IMR-90 (cell line): ENCODE data around the gene DCDC1. TPM values are rescaled to one million over a fixed set of nuclear protein-coding genes. Genes with fewer than 3 reads are reported as not detected.
A peak's percentile ranks its signal among the peaks of the same experiment; 100 is the strongest.

Experiments
- ATAC-seq: fragments of 200-7000 bp; cut with Tn5 transposase; 2 replicates; pipeline ENCODE4 v1.9.1; 2020; ENCODE audit warnings: low read depth, mild to moderate bottlenecking, moderate library complexity
- BruUV-seq: library from RNA; stranded (reverse); fragments of 400-500 nt; replicated peaks from 2 replicates; lab custom pipeline; 2021; lab: Mats Ljungman, UMichigan
- CTCF ChIA-PET: fragments of 300-600 bp; formaldehyde crosslinking; extraction: SDS; loops from one replicate; lab custom pipeline; 2021; ENCODE audit warnings: antibody characterized with exemption; lab: Yijun Ruan, JAX
- POLR2A ChIA-PET: fragments of 300-600 bp; sonication (Branson Sonifier 250); formaldehyde crosslinking; loops from one replicate; lab custom pipeline; 2022; ENCODE audit warnings: antibody characterized with exemption; ENCODE audit not compliant: unreplicated experiment; lab: Charles Lee
- DNase-seq: peaks from one replicate; pipeline ENCODE4 v3.0.0; 2013
- H2AFZ ChIP-seq: replicated peaks from 2 replicates; pipeline ENCODE3; 2013; ENCODE audit warnings: low read length, mild to moderate bottlenecking; ENCODE audit not compliant: poor library complexity
- H2AK5ac ChIP-seq: 2 replicates; pipeline ENCODE4 v1.6.1; 2013; ENCODE audit warnings: low read depth, low read length, inconsistent platforms
- H2AK9ac ChIP-seq: replicated peaks from 2 replicates; pipeline ENCODE3; 2013; ENCODE audit warnings: mild to moderate bottlenecking, low read depth, low read length, moderate library complexity; ENCODE audit not compliant: poor library complexity
- H2BK120ac ChIP-seq: 2 replicates; pipeline ENCODE4 v1.6.1; 2013; ENCODE audit warnings: low read depth, low read length, inconsistent platforms
- H2BK15ac ChIP-seq: 3 replicates; pipeline ENCODE4 v1.6.1; 2013; ENCODE audit warnings: low read depth, low read length, inconsistent platforms
- H2BK20ac ChIP-seq: 2 replicates; pipeline ENCODE4 v1.6.1; 2013; ENCODE audit warnings: low read depth, mild to moderate bottlenecking, inconsistent platforms, low read length, moderate library complexity
- H2BK5ac ChIP-seq: 2 replicates; pipeline ENCODE4 v1.6.1; 2013; ENCODE audit warnings: mild to moderate bottlenecking, low read depth, low read length, inconsistent platforms; ENCODE audit not compliant: poor library complexity, severe bottlenecking
- H3K14ac ChIP-seq: replicated peaks from 2 replicates; pipeline ENCODE4 v1.6.1; 2013; ENCODE audit warnings: low read depth, low read length, inconsistent platforms
- H3K18ac ChIP-seq: 2 replicates; pipeline ENCODE4 v1.6.1; 2013; ENCODE audit warnings: low read depth, low read length, control low read depth
- H3K23ac ChIP-seq: 2 replicates; pipeline ENCODE4 v1.6.1; 2013; ENCODE audit warnings: low read depth, low read length, inconsistent platforms
- H3K27ac ChIP-seq: 2 replicates; pipeline ENCODE4 v1.5.1; 2013; ENCODE audit warnings: mild to moderate bottlenecking, control low read depth, low read length; ENCODE audit not compliant: insufficient read depth
- H3K27me3 ChIP-seq: 2 replicates; pipeline ENCODE4 v1.6.1; 2013; ENCODE audit warnings: low read length; ENCODE audit not compliant: control insufficient read depth, insufficient read depth
- H3K36me3 ChIP-seq: 2 replicates; pipeline ENCODE4 v1.6.1; 2013; ENCODE audit warnings: low read length, mixed read lengths; ENCODE audit not compliant: control insufficient read depth, insufficient read depth
- H3K4ac ChIP-seq: 2 replicates; pipeline ENCODE4 v1.6.1; 2013; ENCODE audit warnings: low read depth, low read length, inconsistent platforms
- H3K4me1 ChIP-seq: 2 replicates; pipeline ENCODE4 v1.6.1; 2013; ENCODE audit warnings: low read length, mixed read lengths; ENCODE audit not compliant: control insufficient read depth, insufficient read depth
- H3K4me2 ChIP-seq: 2 replicates; pipeline ENCODE4 v1.6.1; 2013; ENCODE audit warnings: low read depth, mild to moderate bottlenecking, control low read depth, low read length, moderate library complexity
- H3K4me3 ChIP-seq: 2 replicates; pipeline ENCODE4 v1.5.1; 2013; ENCODE audit warnings: low read depth, mild to moderate bottlenecking, control low read depth, low read length, moderate library complexity; ENCODE audit not compliant: insufficient read depth
- H3K56ac ChIP-seq: 2 replicates; pipeline ENCODE4 v1.6.1; 2013; ENCODE audit warnings: low read length, inconsistent platforms; ENCODE audit not compliant: insufficient read depth; ENCODE audit errors: extremely low read depth
- H3K79me1 ChIP-seq, 2 experiments: 2 replicates each; pipeline ENCODE4 v1.6.1; 2013; ENCODE audit warnings: low read length in 2 of 2, inconsistent platforms in 1 of 2, low read depth in 1 of 2
- H3K9ac ChIP-seq: 2 replicates; pipeline ENCODE4 v1.6.1; 2013; ENCODE audit warnings: low read depth, low read length, control low read depth
- H3K9me1 ChIP-seq: 2 replicates; pipeline ENCODE4 v1.6.1; 2013; ENCODE audit warnings: low read length, inconsistent platforms; ENCODE audit not compliant: insufficient read depth
- H3K9me3 ChIP-seq: 2 replicates; pipeline ENCODE4 v1.6.1; 2013; ENCODE audit warnings: low read length; ENCODE audit not compliant: control insufficient read depth, insufficient read depth
- H4K20me1 ChIP-seq: 2 replicates; pipeline ENCODE4 v1.6.1; 2013; ENCODE audit warnings: low read length, inconsistent platforms; ENCODE audit not compliant: insufficient read depth
- H4K5ac ChIP-seq: 2 replicates; pipeline ENCODE4 v1.6.1; 2013; ENCODE audit warnings: mild to moderate bottlenecking, low read depth, low read length, control low read depth
- H4K8ac ChIP-seq, 2 experiments: 2 replicates each; pipeline ENCODE4 v1.6.1; 2013; ENCODE audit warnings: low read depth in 2 of 2, low read length in 2 of 2, control low read depth in 1 of 2, inconsistent platforms in 1 of 2
- H4K91ac ChIP-seq: 2 replicates; pipeline ENCODE4 v1.6.1; 2013; ENCODE audit warnings: low read depth, low read length, inconsistent platforms; ENCODE audit not compliant: insufficient read depth
- CEBPB ChIP-seq: IDR thresholded peaks from 2 replicates; pipeline ENCODE4 v1.6.1; 2012; ENCODE audit warnings: low read depth, low read length, improper control_type of control experiment
- FOS ChIP-seq: fragments of 150-350 bp; IDR thresholded peaks from 2 replicates; pipeline ENCODE4 v1.6.1; 2016; ENCODE audit warnings: low read depth, low read length
- MAZ ChIP-seq: IDR thresholded peaks from 2 replicates; pipeline ENCODE4 v1.6.1; 2012; ENCODE audit warnings: low read depth, mild to moderate bottlenecking, low read length, improper control_type of control experiment, moderate library complexity, borderline replicate concordance
- MXI1 ChIP-seq: IDR thresholded peaks from 2 replicates; pipeline ENCODE4 v1.6.1; 2012; ENCODE audit warnings: low read depth, mild to moderate bottlenecking, low read length, moderate library complexity, borderline replicate concordance
- RAD21 ChIP-seq: IDR thresholded peaks from 2 replicates; pipeline ENCODE4 v1.6.1; 2012; ENCODE audit warnings: low read length, improper control_type of control experiment
- RFX5 ChIP-seq: IDR thresholded peaks from 2 replicates; pipeline ENCODE4 v1.8.0; 2012; ENCODE audit warnings: low read depth, mild to moderate bottlenecking, low read length, moderate library complexity
- SMC3 ChIP-seq: fragments of 150-350 bp; IDR thresholded peaks from 2 replicates; pipeline ENCODE4 v1.6.1; 2016; ENCODE audit warnings: low read depth, mild to moderate bottlenecking, antibody characterized with exemption, low read length, moderate library complexity
- WGBS, 2 experiments: methylation state at CpG; one replicate each; pipeline versions ENCODE4 v1.1.5 to v1.1.7; 2013; ENCODE audit warnings: missing lambda C conversion rate in 2 of 2; ENCODE audit not compliant: insufficient read length in 1 of 2; ENCODE audit errors: extremely low coverage in 2 of 2; 5-methylcytosine and 5-hydroxymethylcytosine counted together
- dilution Hi-C: fragments of 300-500 bp; cut with HindIII; formaldehyde crosslinking; loops from one replicate; pipeline ENCODE4 v1.14.3; 2018; ENCODE audit warnings: low sequenced_read_pairs; ENCODE audit not compliant: unreplicated experiment
- in situ Hi-C: fragments of 300-500 bp; cut with MboI; formaldehyde crosslinking; loops from 3 replicates; pipeline ENCODE4 v1.14.3; 2019; ENCODE audit warnings: low sequenced_read_pairs, inconsistent platforms, mixed read lengths
- intact Hi-C: fragments of 100-400 bp; cut with micrococcal nuclease; formaldehyde crosslinking; loops from 2 replicates; pipeline ENCODE4 v1.10.0; 2022
- polyA plus RNA-seq, 3 experiments: library from polyadenylated mRNA; depleted of rRNA; stranded (reverse); fragments of >200 nt; gene quantifications; 2 replicates each; pipeline ENCODE4 v1.2.3, GENCODE V29; 2012; ENCODE audit warnings: low replicate concordance in 1 of 3
- total RNA-seq: library from RNA; depleted of rRNA; stranded (reverse); fragments of >200 nt; gene quantifications from 2 replicates; pipeline ENCODE4 v1.2.3, GENCODE V29; 2012
- TF ChIP-seq, protein P1 (sequence below): conservative IDR thresholded peaks from 2 replicates; pipeline ENCODE4 v1.5.1; 2012; ENCODE audit warnings: mild to moderate bottlenecking, low read depth, low read length, improper control_type of control experiment
- TF ChIP-seq, protein P2 (sequence below): fragments of 150-350 bp; IDR thresholded peaks from 2 replicates; pipeline ENCODE4 v1.6.1; 2016; ENCODE audit warnings: low read depth, mild to moderate bottlenecking, low read length, moderate library complexity, borderline replicate concordance

The DCDC1 gene
- total and polyA plus RNA-seq, 2 of the 4 experiments (the other 2 are of a cell fraction): not detected

DNA sequence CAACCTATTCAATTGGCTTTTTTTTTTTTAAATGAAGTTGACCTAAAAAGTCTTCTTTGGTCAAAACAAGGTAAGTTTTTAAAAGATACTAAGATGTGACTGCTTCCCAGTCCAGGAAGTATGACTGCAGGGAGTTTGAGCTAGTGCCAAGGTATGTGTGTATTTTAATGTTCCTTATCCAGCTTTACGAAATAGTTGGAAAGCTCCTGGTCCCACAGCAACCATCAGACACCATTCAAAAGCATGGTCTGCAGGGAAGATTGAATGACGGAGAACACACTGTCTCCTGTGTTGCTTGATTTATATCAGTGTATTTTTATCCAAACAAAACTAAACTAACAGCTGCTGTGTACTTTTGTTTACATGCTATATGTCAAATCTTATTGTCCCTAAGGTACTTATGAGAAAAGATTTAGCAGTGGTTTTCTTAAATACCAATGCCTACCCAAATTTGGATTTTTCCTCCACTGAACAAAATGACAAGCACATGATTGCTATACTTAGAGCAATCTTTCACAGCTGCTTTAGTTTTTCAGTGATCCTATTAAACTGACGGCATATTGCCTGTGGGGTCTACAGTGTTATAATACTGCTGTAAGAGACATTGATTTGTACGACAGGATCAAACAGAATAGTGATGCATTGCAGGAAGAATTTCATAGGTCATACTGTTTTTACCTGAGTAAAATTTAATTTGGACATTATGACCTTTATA is 122.9 kb downstream of the DCDC1 start:
- Histone ChIP-seq H2BK15ac (no peak overlapping the region), H2BK5ac (no peak overlapping the region), H2AK5ac (no peak overlapping the region), H3K9ac (no peak overlapping the region), H3K4me2 (no peak overlapping the region), H3K23ac (no peak overlapping the region), H3K36me3 (no peaks in the 10 kb centered on the region), H3K14ac (no peak overlapping the region), H3K27me3 (no peaks in the 10 kb centered on the region), H4K8ac (no peak overlapping the region), H3K4ac (no peak overlapping the region), H2AK9ac (no peak overlapping the region), H4K5ac (no peak overlapping the region), H3K27ac (no peak overlapping the region), H3K4me1 (no peaks in the 10 kb centered on the region), H3K56ac (no peak overlapping the region), H2BK20ac (no peak overlapping the region), H3K9me3 (no peaks in the 10 kb centered on the region), H3K79me1 (no peaks in the 10 kb centered on the region), H3K9me1 (no peaks in the 10 kb centered on the region), H2AFZ (no peak overlapping the region), H2BK120ac (no peak overlapping the region), H4K20me1 (no peaks in the 10 kb centered on the region), H4K91ac (no peak overlapping the region), H3K4me3 (no peak overlapping the region), H3K18ac (no peak overlapping the region)
- ChIA-PET POLR2A (no interaction called here), CTCF (interaction anchor here (0.9 kb wide), 1 partner anchor 10 kb away, joined by 3 read pairs; no protein-coding TSS in a partner anchor)
- peak; percentile 19 for DNase-seq
- ATAC-seq: no peak
- BruUV-seq: no TSS peak
- intact Hi-C loops: no loop called here
- dilution Hi-C loops: no loop called here
- in situ Hi-C loops: loop anchor here (25.0 kb wide), 1 partner anchor 916 kb away; no protein-coding TSS in a partner anchor
- TF ChIP-seq, protein P1, sequence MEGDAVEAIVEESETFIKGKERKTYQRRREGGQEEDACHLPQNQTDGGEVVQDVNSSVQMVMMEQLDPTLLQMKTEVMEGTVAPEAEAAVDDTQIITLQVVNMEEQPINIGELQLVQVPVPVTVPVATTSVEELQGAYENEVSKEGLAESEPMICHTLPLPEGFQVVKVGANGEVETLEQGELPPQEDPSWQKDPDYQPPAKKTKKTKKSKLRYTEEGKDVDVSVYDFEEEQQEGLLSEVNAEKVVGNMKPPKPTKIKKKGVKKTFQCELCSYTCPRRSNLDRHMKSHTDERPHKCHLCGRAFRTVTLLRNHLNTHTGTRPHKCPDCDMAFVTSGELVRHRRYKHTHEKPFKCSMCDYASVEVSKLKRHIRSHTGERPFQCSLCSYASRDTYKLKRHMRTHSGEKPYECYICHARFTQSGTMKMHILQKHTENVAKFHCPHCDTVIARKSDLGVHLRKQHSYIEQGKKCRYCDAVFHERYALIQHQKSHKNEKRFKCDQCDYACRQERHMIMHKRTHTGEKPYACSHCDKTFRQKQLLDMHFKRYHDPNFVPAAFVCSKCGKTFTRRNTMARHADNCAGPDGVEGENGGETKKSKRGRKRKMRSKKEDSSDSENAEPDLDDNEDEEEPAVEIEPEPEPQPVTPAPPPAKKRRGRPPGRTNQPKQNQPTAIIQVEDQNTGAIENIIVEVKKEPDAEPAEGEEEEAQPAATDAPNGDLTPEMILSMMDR: no peak
- no peak for TF ChIP-seq RFX5
- no peak for TF ChIP-seq MAZ
- no peak for TF ChIP-seq SMC3
- TF ChIP-seq, protein P2, sequence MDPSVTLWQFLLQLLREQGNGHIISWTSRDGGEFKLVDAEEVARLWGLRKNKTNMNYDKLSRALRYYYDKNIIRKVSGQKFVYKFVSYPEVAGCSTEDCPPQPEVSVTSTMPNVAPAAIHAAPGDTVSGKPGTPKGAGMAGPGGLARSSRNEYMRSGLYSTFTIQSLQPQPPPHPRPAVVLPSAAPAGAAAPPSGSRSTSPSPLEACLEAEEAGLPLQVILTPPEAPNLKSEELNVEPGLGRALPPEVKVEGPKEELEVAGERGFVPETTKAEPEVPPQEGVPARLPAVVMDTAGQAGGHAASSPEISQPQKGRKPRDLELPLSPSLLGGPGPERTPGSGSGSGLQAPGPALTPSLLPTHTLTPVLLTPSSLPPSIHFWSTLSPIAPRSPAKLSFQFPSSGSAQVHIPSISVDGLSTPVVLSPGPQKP: no peak
- no peak for TF ChIP-seq MXI1
- TF ChIP-seq RAD21: no peak
- TF ChIP-seq CEBPB: peak; percentile 19; the same call in 1 of the 2 replicates
- TF ChIP-seq FOS: no peak
- no CpG with 5 or more reads among the region's 4 CpGs for WGBS, 2 experiments
